Lower leg skin (tissue), 3 donors: ENCODE measurements around the gene NUCB2.

Experiments
- CTCF ChIP-seq, 3 donors: fragments of 450-650 bp; IDR thresholded peaks; one replicate each; pipeline ENCODE4 v1.5.1; 2016; ENCODE audit warnings: antibody characterized with exemption in 3 of 3, mild to moderate bottlenecking in 3 of 3, moderate library complexity in 2 of 3
- POLR2A ChIP-seq, 2 donors: fragments of 450-650 bp; IDR thresholded peaks; one replicate each; pipeline ENCODE4 v1.6.1; 2016 to 2017; ENCODE audit warnings: antibody characterized with exemption in 2 of 2, mild to moderate bottlenecking in 1 of 2, moderate library complexity in 1 of 2

- no peak for TF ChIP-seq POLR2A (IDR thresholded peaks at IDR 0.05)
- no peak for TF ChIP-seq CTCF (IDR thresholded peaks at IDR 0.05)
Observed at GRCh38 chr11:17376493-17376892, 100.0 kb downstream of the NUCB2 start.
